Measurements from ENCODE around the gene HOXB3.

GRCh38 chr17:48579471-48579759, 10.6 kb downstream of the HOXB3 start:
- TF ChIP-seq CTCF (conservative IDR thresholded peaks at IDR 0.05; ENCODE audit: low read depth, low read length) = no peak
- no peak for TF ChIP-seq EZH2 (IDR thresholded peaks at IDR 0.05; ENCODE audit: low read length, unreplicated experiment)
- TF ChIP-seq EZH2phosphoT487 (IDR thresholded peaks at IDR 0.05; ENCODE audit: borderline replicate concordance, low read length) = no peak
